ENCODE measurements around the gene AK5.

DNA sequence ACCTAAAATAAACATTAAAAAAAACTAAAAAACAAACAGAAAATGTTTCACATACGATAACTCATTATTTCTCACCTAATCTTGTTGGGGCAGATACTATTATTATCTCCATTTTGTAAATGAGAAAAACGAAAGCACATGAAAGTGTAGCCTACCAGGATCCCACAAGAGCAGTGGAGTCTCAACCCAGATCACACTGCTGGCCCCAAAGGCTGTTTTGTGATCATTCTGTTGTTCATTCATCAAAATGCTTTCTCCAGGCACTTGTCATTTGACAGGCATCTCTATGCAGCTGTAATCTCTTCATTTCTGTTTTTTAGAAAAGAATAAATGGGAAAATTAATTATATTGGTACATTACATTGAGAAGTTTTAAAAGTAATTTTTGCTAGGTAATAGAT lies 67.5 kb downstream of the AK5 start:
- TF ChIP-seq, protein P1, sequence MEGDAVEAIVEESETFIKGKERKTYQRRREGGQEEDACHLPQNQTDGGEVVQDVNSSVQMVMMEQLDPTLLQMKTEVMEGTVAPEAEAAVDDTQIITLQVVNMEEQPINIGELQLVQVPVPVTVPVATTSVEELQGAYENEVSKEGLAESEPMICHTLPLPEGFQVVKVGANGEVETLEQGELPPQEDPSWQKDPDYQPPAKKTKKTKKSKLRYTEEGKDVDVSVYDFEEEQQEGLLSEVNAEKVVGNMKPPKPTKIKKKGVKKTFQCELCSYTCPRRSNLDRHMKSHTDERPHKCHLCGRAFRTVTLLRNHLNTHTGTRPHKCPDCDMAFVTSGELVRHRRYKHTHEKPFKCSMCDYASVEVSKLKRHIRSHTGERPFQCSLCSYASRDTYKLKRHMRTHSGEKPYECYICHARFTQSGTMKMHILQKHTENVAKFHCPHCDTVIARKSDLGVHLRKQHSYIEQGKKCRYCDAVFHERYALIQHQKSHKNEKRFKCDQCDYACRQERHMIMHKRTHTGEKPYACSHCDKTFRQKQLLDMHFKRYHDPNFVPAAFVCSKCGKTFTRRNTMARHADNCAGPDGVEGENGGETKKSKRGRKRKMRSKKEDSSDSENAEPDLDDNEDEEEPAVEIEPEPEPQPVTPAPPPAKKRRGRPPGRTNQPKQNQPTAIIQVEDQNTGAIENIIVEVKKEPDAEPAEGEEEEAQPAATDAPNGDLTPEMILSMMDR (IDR thresholded peaks at IDR 0.05) = no peak
- TF ChIP-seq POLR2A (IDR thresholded peaks at IDR 0.05) = no peak
